ENCODE data around the gene GOSR1. TPM values are rescaled to one million over a fixed set of nuclear protein-coding genes. Genes with fewer than 3 reads are reported as not detected.

Gene GOSR1
- total RNA-seq, 1 donor from 2014 or later = 53.8 TPM

GRCh38 chr17:30468465-30468864, 8.7 kb upstream of the GOSR1 start:
- no peak for DNase-seq (ENCODE audit: low read depth, low spot score)
- H3K4me3 Mint-ChIP-seq = no peak overlapping the region
- no peak overlapping the region for H3K27ac Mint-ChIP-seq (ENCODE audit: unreplicated experiment)
- no peaks in the 10 kb centered on the region for H3K4me1 Mint-ChIP-seq
- TF ChIP-seq, protein P1, sequence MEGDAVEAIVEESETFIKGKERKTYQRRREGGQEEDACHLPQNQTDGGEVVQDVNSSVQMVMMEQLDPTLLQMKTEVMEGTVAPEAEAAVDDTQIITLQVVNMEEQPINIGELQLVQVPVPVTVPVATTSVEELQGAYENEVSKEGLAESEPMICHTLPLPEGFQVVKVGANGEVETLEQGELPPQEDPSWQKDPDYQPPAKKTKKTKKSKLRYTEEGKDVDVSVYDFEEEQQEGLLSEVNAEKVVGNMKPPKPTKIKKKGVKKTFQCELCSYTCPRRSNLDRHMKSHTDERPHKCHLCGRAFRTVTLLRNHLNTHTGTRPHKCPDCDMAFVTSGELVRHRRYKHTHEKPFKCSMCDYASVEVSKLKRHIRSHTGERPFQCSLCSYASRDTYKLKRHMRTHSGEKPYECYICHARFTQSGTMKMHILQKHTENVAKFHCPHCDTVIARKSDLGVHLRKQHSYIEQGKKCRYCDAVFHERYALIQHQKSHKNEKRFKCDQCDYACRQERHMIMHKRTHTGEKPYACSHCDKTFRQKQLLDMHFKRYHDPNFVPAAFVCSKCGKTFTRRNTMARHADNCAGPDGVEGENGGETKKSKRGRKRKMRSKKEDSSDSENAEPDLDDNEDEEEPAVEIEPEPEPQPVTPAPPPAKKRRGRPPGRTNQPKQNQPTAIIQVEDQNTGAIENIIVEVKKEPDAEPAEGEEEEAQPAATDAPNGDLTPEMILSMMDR (conservative IDR thresholded peaks at IDR 0.05) = no peak
- peaks cover 2% of the 10 kb centered on the region for H3K27me3 Mint-ChIP-seq (ENCODE audit: low read depth)
- H3K36me3 Mint-ChIP-seq (ENCODE audit: low read depth) = no peaks in the 10 kb centered on the region
- no peaks in the 10 kb centered on the region for H3K9me3 Mint-ChIP-seq

DNA sequence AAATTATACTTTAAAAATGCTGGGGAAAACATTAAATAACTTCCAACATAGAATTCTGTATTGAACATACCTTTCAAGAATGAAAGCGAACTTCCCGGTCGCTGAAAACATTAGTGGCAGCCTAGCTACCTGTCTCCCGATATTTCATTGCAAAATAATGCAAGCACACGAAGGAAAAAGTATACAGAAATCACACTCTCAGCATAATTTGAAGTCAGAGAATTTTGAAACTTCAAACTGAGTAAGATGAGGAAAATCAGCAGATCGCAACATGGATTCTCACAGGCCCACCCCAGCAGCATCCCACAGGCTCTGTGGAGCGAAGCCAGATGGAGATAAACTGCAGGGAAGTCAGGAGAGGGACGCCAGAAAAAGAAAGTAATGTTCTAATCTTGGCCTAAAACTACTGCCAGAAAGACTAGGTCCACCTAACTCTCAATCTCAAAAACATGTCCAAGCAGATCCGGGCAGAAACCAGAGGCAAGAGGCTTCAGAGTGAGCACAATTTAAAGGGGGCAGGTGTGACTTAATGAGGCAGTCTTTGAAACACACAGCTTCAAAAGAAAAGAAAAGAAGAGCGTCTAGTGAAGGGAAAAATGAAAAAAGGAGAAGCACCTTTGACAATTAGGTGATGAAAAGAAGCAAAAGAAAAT, 4.8 kb upstream of the GOSR1 start:
- no peak overlapping the region for H3K27ac Mint-ChIP-seq (ENCODE audit: unreplicated experiment)
- peaks cover 9% of the 10 kb centered on the region for H3K4me1 Mint-ChIP-seq
- TF ChIP-seq, protein P1 (conservative IDR thresholded peaks at IDR 0.05) = no peak
- peaks cover 2% of the 10 kb centered on the region for H3K27me3 Mint-ChIP-seq (ENCODE audit: low read depth)
- no peak overlapping the region for H3K4me3 Mint-ChIP-seq
- DNase-seq (ENCODE audit: low read depth, low spot score) = no peak
- no peaks in the 10 kb centered on the region for H3K9me3 Mint-ChIP-seq
- H3K36me3 Mint-ChIP-seq (ENCODE audit: low read depth) = no peaks in the 10 kb centered on the region

GRCh38 chr17:30475206-30475605, 2.0 kb upstream of the GOSR1 start:
- no peak for DNase-seq (ENCODE audit: low read depth, low spot score)
- TF ChIP-seq, protein P1 (conservative IDR thresholded peaks at IDR 0.05) = no peak
- no peaks in the 10 kb centered on the region for H3K9me3 Mint-ChIP-seq
- peaks cover 19% of the 10 kb centered on the region for H3K4me1 Mint-ChIP-seq
- H3K36me3 Mint-ChIP-seq (ENCODE audit: low read depth) = no peaks in the 10 kb centered on the region
- H3K27me3 Mint-ChIP-seq (ENCODE audit: low read depth) = peaks cover 2% of the 10 kb centered on the region
- H3K27ac Mint-ChIP-seq (ENCODE audit: unreplicated experiment) = no peak overlapping the region
- no peak overlapping the region for H3K4me3 Mint-ChIP-seq

DNA sequence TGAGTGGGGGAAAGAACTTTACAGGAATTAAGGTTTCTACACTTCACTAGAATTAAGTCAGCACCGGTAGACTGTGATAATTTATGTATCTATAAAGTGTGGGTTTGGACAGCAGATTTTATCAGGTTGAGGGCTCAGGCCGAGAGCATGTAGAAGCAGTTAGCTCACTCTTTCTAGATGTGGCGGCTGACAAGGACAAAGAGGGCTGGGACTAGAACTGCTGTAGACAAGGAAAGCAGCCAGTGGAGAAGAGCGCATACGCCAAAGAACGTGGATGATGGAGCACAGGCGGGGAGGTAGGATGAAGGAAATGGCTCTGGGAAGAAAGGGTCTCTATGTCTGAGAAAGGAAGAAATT, 504 bp upstream of the GOSR1 start:
- TF ChIP-seq, protein P1 (conservative IDR thresholded peaks at IDR 0.05) = no peak

GRCh38 chr17:30477774-30478115, 537 bp downstream of the GOSR1 start:
- Mint-ChIP-seq H3K27ac (ENCODE audit: unreplicated experiment) (peak overlapping the region; percentile 98), H3K4me1 (peaks cover 19% of the 10 kb centered on the region), H3K36me3 (ENCODE audit: low read depth) (peaks cover 1% of the 10 kb centered on the region), H3K9me3 (no peaks in the 10 kb centered on the region), H3K27me3 (ENCODE audit: low read depth) (peaks cover 2% of the 10 kb centered on the region), H3K4me3 (peak overlapping the region; percentile 98)
- TF ChIP-seq, protein P1 (conservative IDR thresholded peaks at IDR 0.05) = no peak
- DNase-seq (ENCODE audit: low read depth, low spot score) = no peak

More for the DNA sequence above, 504 bp upstream of the GOSR1 start:
- peak overlapping the region; percentile 98 for H3K4me3 Mint-ChIP-seq
- peaks cover 19% of the 10 kb centered on the region for H3K4me1 Mint-ChIP-seq
- no peak for DNase-seq (ENCODE audit: low read depth, low spot score)
- no peaks in the 10 kb centered on the region for H3K36me3 Mint-ChIP-seq (ENCODE audit: low read depth)
- peak overlapping the region; percentile 98 for H3K27ac Mint-ChIP-seq (ENCODE audit: unreplicated experiment)
- peaks cover 2% of the 10 kb centered on the region for H3K27me3 Mint-ChIP-seq (ENCODE audit: low read depth)
- no peaks in the 10 kb centered on the region for H3K9me3 Mint-ChIP-seq
